Measurements from ENCODE around the gene ENTPD1. TPM values are rescaled to one million over a fixed set of nuclear protein-coding genes. Genes with fewer than 3 reads are reported as not detected.
A peak's percentile ranks its signal among the peaks of the same experiment; 100 is the strongest.
"Not testable (repeated sequence)": the region's sequence is repeated elsewhere in the genome, so short reads cannot be mapped to it uniquely, and the experiment has no call there.

The ENTPD1 gene
- polyA plus RNA-seq, 3 donors = 19.7 to 20.8 (median 20.5) TPM

DNA sequence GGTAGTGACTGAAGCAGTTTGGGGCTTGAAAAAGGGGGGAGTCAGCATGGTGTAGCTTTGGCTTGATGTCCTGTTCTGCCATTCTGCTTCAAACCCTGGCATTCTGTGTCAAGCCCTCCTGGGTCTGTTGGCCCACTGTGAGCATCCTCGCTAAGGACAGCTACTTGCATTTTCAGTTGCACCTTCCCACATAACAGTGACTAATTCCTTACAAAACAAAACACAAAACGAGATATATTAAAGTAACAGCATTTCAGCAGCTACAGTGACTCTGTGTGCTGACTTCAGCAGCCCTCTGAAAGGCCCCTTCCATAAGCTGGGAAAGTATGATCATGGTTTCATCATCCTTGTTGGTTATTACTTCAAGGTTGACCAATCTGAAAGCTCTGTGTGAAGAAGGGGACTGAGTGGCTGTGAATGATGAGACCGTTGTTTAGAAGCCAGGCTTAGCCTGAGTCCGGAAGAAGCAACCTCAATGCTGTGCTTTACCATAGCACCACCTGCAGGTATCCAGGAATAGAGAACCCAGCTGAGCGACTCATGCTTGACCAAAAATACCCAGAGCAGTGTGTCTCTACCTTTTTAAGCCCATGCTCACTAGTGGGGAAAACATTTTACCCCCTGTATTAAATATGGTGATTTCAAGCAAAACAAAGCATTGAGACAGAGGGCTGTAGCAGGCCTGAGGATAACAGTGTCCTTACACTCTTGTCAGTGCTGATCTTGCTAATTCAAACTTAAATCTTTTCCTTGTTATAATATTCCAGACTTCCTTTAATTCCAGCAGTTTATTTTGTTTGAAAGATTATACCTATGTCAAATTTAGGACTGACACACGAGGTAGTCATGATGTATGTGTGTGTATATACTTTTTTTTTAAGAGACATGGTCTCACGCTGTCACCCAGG, 109.2 kb downstream of the ENTPD1 start:
- DNase-seq = peak; percentile 54

DNA sequence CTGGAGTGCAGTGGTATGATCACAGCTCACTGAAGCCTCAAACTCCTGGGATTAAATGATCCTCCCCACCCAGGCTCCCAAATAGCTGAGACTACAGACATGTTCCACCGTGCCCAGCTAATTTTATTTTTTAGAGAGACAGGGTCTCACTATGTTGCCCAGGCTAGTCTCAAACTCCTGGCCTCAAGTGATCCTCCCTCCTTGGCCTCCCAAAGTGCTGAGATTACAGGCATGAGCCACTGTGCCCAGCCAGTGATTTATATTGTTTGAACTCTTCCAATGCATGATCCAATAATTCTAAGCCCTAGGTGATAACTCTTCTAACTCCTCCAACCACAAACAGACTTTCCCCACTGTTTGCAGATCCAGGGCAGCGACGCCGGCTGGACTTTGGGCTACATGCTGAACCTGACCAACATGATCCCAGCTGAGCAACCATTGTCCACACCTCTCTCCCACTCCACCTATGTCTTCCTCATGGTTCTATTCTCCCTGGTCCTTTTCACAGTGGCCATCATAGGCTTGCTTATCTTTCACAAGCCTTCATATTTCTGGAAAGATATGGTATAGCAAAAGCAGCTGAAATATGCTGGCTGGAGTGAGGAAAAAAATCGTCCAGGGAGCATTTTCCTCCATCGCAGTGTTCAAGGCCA, 110.0 kb downstream of the ENTPD1 start:
- no peak for DNase-seq

DNA sequence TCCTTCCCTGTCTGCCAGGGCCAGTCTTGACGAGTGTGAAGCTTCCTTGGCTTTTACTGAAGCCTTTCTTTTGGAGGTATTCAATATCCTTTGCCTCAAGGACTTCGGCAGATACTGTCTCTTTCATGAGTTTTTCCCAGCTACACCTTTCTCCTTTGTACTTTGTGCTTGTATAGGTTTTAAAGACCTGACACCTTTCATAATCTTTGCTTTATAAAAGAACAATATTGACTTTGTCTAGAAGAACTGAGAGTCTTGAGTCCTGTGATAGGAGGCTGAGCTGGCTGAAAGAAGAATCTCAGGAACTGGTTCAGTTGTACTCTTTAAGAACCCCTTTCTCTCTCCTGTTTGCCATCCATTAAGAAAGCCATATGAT, 110.5 kb downstream of the ENTPD1 start:
- DNase-seq = no peak

DNA sequence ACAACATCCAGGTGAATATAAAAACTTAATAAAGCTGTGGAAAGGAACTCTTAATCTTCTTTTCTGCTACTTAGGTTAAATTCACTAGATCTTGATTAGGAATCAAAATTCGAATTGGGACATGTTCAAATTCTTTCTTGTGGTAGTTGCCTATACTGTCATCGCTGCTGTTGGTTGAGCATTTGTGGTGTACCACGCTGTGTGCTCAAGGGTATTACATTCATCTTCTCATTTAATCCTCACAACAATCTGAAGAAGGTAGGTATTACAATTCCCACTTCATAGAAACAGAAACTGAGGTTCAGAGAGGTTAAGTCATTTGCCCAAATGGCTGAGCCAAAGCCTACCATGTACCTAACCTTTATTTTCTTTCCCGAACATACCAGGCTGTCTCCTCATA, 111.9 kb downstream of the ENTPD1 start:
- DNase-seq = no peak

DNA sequence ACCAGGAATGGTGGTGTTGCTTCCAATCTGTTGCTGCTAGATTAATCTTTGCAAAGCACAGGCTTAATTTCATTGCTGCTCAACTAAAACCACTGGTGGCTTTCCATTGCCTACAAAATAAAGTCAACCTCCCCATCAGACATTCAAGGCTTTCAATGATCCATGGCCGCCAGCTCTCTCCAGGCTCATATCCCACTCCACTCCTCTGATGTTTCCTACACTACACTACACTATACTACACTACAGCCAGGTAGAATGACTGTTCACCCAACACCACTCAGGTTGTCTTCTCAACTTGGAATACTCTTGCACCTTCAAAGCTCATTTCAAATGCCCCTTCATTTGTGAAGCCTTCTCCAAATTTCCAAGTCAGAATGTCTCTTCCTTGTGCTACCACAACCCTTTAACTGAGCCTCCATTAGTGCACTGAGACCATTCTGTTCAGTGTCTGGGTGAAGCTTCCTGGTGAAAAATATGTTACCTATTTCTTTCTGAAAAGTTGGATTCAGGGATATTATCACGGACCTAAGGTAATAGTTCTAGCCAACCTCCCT, 116.3 kb downstream of the ENTPD1 start:
- DNase-seq = no peak

DNA sequence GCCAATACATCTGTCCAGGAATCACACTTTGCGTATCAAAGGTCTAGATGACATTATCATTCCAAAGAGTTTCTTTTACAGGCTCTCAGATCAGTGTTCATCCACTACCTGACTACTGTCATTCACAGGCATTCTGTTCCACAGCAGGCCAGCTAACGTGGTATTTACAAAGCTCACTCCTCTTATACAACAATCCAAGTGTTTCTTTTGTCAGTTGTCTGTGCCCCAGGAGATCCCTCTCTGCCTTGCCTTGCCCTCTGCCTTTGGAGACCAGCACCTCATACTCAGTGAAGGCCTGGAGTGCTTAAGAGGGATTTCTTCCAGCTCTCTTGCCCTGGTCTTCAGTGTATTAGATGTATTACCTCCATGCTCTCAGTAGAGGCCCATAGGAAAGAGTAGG, 117.2 kb downstream of the ENTPD1 start:
- DNase-seq = no peak

GRCh38 chr10:95873651-95874050, 117.7 kb downstream of the ENTPD1 start:
- no peak for DNase-seq

DNA sequence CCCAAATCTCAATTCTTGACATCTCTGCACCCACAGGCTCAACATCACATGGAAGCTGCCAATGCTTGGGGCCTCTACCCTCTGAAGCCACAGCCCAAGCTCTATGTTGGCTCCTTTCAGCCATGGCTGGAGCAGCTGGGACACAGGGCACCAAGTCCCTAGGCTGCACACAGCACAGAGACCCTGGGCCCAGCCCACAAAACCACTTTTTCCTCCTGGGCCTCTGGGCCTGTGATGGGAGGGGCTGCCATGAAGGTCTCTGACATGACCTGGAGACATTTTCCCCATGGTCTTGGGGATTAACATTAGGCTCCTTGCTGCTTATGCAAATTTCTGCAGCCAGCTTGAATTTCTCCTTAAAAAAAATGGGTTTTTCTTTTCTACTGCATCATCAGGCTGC, 118.8 kb downstream of the ENTPD1 start:
- DNase-seq = not testable (repeated sequence)

DNA sequence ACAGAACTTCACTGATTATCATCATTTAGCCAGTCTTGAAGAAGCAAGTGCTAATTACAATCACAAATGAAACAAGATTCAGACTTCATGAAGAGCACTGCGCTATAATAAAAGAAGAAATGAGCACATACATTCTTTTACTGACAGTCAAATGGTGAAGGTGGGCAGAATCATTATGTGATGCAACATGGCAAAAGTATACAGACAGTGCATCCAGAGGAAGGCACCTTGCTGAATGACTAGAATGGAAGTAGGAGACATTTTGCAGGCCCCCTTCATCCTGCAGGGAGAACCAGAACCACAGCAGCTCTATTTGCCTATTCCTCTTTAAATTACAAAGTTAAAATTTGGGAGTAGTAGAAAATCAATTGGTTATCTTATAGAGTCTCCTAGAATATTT, 120.8 kb downstream of the ENTPD1 start:
- DNase-seq = no peak

DNA sequence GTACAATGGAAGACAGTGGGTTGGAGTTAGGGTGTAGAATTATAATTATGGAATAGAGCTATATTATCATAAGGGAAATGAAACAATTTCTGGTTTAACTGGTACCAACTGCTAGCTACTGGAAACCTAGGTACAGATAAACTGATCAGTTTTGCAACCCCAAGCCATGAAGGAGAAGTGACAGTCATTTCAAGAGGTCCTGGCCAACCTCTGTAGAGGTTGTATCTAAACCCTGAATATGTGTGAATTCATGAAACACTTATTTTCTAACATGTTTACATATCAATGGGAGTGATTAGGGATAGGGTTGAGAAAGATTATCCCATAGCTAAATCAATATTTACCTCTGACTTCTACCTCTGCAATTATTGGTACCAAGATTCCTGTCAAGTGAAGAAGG, 121.9 kb downstream of the ENTPD1 start:
- DNase-seq = no peak

- DNase-seq = no peak
Measured at GRCh38 chr10:95880704-95881103, 124.7 kb downstream of the ENTPD1 start.

GRCh38 chr10:95881316-95881715, 125.4 kb downstream of the ENTPD1 start:
- peak; percentile 21 for DNase-seq

DNA sequence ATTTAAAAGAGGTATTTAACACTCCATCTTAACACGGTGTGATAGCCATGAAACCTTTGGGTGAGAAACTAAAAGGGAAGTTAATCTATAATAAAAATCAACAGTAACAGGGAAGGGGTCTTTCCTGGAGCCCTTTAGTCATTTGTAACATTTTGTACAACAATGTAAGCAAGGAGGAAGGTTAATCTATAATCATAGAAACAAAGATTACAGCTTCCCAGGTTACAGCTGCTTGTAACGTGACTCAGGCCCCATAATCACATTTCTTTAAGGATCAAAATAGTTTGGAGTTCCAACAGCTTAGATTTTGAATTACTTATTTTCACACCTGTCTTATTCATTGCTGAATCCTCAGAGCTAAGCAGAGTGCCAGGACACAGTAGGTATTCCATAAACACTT, 133.9 kb downstream of the ENTPD1 start:
- no peak for DNase-seq

GRCh38 chr10:95896071-95896850, 140.3 kb downstream of the ENTPD1 start:
- no peak for DNase-seq

DNA sequence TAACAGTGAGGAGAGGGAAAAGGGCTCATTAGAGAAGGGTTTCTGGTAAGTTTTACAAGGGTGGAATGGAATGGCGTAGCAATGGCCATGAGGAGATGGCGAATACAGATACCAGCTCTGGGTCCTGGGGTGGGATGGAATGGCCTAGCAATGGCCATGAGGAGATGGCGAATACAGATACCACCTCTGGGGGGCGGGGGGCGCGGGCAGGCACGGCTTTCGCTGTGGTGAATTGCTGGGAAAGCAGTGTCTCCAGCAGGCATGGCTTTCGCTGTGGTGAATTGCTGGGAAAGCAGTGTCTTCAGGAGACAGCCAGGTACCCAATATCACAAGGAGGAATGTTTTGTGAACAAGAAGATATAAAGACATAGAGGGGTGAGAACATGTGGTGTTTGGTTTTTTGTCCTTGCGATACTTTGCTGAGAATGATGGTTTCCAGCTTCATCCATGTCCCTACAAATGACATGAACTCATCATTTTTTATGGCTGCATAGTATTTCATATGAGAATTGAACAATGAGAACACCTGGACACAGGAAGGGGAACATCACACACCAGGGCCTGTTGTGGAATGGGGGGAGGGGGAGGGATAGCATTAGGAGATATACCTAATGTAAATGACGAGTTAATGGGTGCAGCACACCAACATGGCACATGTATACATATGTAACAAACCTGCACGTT, 150.1 kb downstream of the ENTPD1 start:
- not testable (repeated sequence) for DNase-seq

DNA sequence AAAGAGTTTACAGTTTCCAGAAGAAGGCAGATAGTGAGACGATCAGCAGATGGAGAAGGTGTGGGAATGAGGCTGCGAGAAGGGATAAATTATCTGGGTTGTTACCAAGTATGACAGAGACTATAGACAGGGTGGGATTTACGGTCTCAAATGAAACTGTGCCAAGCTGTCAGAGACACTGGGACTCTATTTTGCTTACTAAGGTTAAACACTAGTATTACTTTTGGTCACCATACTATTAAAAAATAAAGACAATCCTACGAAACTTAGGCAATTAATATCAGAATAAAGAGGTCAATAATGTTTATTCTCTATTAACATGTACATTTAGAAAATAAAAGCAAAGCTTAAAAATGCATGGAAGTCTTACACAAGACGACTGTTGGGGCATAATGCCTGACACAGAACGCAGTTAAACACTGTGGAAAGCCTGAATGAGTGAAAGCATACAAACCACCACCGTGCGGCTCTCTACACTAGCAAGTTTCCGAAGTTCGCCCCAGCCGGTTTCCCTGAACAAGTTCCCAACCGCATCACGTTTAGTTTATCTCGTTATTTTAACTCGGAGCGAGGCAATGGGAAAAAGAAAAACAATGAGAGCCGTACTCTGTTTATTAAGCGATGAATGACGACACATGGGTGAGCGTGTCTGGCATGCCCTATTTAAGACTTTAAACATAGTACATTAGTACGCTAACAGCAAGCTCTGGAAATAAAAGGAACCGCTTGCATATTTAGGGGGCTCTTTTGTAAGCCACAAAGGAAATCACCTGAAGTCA, 150.9 kb downstream of the ENTPD1 start:
- DNase-seq = peak; percentile 66

GRCh38 chr10:95907456-95908253, 151.7 kb downstream of the ENTPD1 start, which contains the start of gene CC2D2B:
TSS of gene CC2D2B (plus strand) at chr10:95907975. CDS start at chr10:95911324, 3,349 bp downstream.
- DNase-seq = peak; percentile 85

DNA sequence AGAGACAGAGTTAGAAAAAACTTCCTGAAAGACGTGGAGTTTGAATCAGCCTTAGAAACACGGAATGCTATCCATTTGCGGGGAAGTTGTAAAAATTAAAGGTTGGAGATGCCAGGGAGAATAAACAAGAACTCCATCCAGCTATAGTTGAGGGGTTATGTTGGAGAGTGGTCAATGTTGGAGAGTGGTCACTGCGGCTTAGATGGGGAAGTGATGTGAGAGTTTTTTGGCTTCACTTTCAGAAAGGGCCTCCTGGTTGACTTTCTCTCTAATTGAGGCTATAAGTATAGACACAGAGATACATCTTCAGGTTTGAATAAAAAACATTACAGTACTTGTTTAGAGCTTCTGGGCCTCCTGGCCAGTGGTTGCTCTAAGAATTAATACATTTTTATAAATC, 152.5 kb downstream of the ENTPD1 start:
- no peak for DNase-seq

DNA sequence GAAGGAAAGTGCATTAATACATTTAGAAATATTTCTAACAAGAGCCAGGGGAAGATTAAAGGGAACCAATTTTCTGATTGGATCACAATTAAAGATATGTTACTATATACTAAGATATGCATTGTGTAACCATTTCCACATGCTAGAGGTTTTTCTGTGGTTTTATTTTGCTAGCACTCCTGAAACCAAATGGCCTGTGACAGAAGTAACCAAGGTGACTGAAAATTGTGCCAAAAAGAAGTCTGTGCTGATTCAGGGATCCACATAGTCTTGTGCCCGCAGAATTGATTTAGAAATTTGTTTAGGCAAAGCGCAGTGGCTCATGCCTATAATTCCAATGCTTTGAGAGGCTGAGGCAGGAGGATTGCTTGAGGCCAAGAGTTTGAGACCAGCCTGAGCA, 153.6 kb downstream of the ENTPD1 start:
- DNase-seq = no peak

DNA sequence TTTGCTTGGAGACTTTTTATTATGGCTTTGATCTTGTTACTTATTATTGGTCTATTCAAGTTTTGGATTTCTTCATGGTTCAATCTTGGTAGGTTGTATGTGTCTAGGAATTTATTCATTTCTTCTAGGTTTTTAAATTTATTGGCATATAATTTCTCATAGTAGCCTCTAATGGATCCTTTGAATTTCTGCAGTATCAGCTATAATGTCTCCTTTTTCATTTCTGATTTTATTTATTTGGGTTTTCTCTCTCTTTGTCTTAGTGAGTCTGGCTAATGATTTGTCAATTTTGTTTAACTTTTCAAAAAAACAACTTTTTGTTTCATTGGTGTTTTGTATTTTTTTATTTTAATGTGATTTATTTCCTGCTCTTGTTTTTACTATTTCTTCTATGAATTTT, 160.1 kb downstream of the ENTPD1 start:
- not testable (repeated sequence) for DNase-seq

All from renal pelvis (tissue), 4 donors.